IMR-90 (cell line): ENCODE measurements around the gene CTSH. TPM values are rescaled to one million over a fixed set of nuclear protein-coding genes. Genes with fewer than 3 reads are reported as not detected.

Source experiments
- ATAC-seq: fragments of 200-7000 bp; cut with Tn5 transposase; 2 replicates; pipeline ENCODE4 v1.9.1; 2020; ENCODE audit warnings: low read depth, mild to moderate bottlenecking, moderate library complexity
- BruUV-seq: library from RNA; stranded (reverse); fragments of 400-500 nt; replicated peaks from 2 replicates; lab custom pipeline; 2021; lab: Mats Ljungman, UMichigan
- CTCF ChIA-PET: fragments of 300-600 bp; formaldehyde crosslinking; extraction: SDS; loops from one replicate; lab custom pipeline; 2021; ENCODE audit warnings: antibody characterized with exemption; lab: Yijun Ruan, JAX
- POLR2A ChIA-PET: fragments of 300-600 bp; sonication (Branson Sonifier 250); formaldehyde crosslinking; loops from one replicate; lab custom pipeline; 2022; ENCODE audit warnings: antibody characterized with exemption; ENCODE audit not compliant: unreplicated experiment; lab: Charles Lee
- DNase-seq: peaks from one replicate; pipeline ENCODE4 v3.0.0; 2013
- H2AFZ ChIP-seq: replicated peaks from 2 replicates; pipeline ENCODE3; 2013; ENCODE audit warnings: low read length, mild to moderate bottlenecking; ENCODE audit not compliant: poor library complexity
- H2AK5ac ChIP-seq: 2 replicates; pipeline ENCODE4 v1.6.1; 2013; ENCODE audit warnings: low read depth, low read length, inconsistent platforms
- H2AK9ac ChIP-seq: replicated peaks from 2 replicates; pipeline ENCODE3; 2013; ENCODE audit warnings: mild to moderate bottlenecking, low read depth, low read length, moderate library complexity; ENCODE audit not compliant: poor library complexity
- H2BK120ac ChIP-seq: 2 replicates; pipeline ENCODE4 v1.6.1; 2013; ENCODE audit warnings: low read depth, low read length, inconsistent platforms
- H2BK15ac ChIP-seq: 3 replicates; pipeline ENCODE4 v1.6.1; 2013; ENCODE audit warnings: low read depth, low read length, inconsistent platforms
- H2BK20ac ChIP-seq: 2 replicates; pipeline ENCODE4 v1.6.1; 2013; ENCODE audit warnings: low read depth, mild to moderate bottlenecking, inconsistent platforms, low read length, moderate library complexity
- H2BK5ac ChIP-seq: 2 replicates; pipeline ENCODE4 v1.6.1; 2013; ENCODE audit warnings: mild to moderate bottlenecking, low read depth, low read length, inconsistent platforms; ENCODE audit not compliant: poor library complexity, severe bottlenecking
- H3K14ac ChIP-seq: replicated peaks from 2 replicates; pipeline ENCODE4 v1.6.1; 2013; ENCODE audit warnings: low read depth, low read length, inconsistent platforms
- H3K18ac ChIP-seq: 2 replicates; pipeline ENCODE4 v1.6.1; 2013; ENCODE audit warnings: low read depth, low read length, control low read depth
- H3K23ac ChIP-seq: 2 replicates; pipeline ENCODE4 v1.6.1; 2013; ENCODE audit warnings: low read depth, low read length, inconsistent platforms
- H3K27ac ChIP-seq: 2 replicates; pipeline ENCODE4 v1.5.1; 2013; ENCODE audit warnings: mild to moderate bottlenecking, control low read depth, low read length; ENCODE audit not compliant: insufficient read depth
- H3K27me3 ChIP-seq: 2 replicates; pipeline ENCODE4 v1.6.1; 2013; ENCODE audit warnings: low read length; ENCODE audit not compliant: control insufficient read depth, insufficient read depth
- H3K36me3 ChIP-seq: 2 replicates; pipeline ENCODE4 v1.6.1; 2013; ENCODE audit warnings: low read length, mixed read lengths; ENCODE audit not compliant: control insufficient read depth, insufficient read depth
- H3K4ac ChIP-seq: 2 replicates; pipeline ENCODE4 v1.6.1; 2013; ENCODE audit warnings: low read depth, low read length, inconsistent platforms
- H3K4me1 ChIP-seq: 2 replicates; pipeline ENCODE4 v1.6.1; 2013; ENCODE audit warnings: low read length, mixed read lengths; ENCODE audit not compliant: control insufficient read depth, insufficient read depth
- H3K4me2 ChIP-seq: 2 replicates; pipeline ENCODE4 v1.6.1; 2013; ENCODE audit warnings: low read depth, mild to moderate bottlenecking, control low read depth, low read length, moderate library complexity
- H3K4me3 ChIP-seq: 2 replicates; pipeline ENCODE4 v1.5.1; 2013; ENCODE audit warnings: low read depth, mild to moderate bottlenecking, control low read depth, low read length, moderate library complexity; ENCODE audit not compliant: insufficient read depth
- H3K56ac ChIP-seq: 2 replicates; pipeline ENCODE4 v1.6.1; 2013; ENCODE audit warnings: low read length, inconsistent platforms; ENCODE audit not compliant: insufficient read depth; ENCODE audit errors: extremely low read depth
- H3K79me1 ChIP-seq, 2 experiments: 2 replicates each; pipeline ENCODE4 v1.6.1; 2013; ENCODE audit warnings: low read length in 2 of 2, inconsistent platforms in 1 of 2, low read depth in 1 of 2
- H3K9ac ChIP-seq: 2 replicates; pipeline ENCODE4 v1.6.1; 2013; ENCODE audit warnings: low read depth, low read length, control low read depth
- H3K9me1 ChIP-seq: 2 replicates; pipeline ENCODE4 v1.6.1; 2013; ENCODE audit warnings: low read length, inconsistent platforms; ENCODE audit not compliant: insufficient read depth
- H3K9me3 ChIP-seq: 2 replicates; pipeline ENCODE4 v1.6.1; 2013; ENCODE audit warnings: low read length; ENCODE audit not compliant: control insufficient read depth, insufficient read depth
- H4K20me1 ChIP-seq: 2 replicates; pipeline ENCODE4 v1.6.1; 2013; ENCODE audit warnings: low read length, inconsistent platforms; ENCODE audit not compliant: insufficient read depth
- H4K5ac ChIP-seq: 2 replicates; pipeline ENCODE4 v1.6.1; 2013; ENCODE audit warnings: mild to moderate bottlenecking, low read depth, low read length, control low read depth
- H4K8ac ChIP-seq, 2 experiments: 2 replicates each; pipeline ENCODE4 v1.6.1; 2013; ENCODE audit warnings: low read depth in 2 of 2, low read length in 2 of 2, control low read depth in 1 of 2, inconsistent platforms in 1 of 2
- H4K91ac ChIP-seq: 2 replicates; pipeline ENCODE4 v1.6.1; 2013; ENCODE audit warnings: low read depth, low read length, inconsistent platforms; ENCODE audit not compliant: insufficient read depth
- BHLHE40 ChIP-seq: fragments of 150-350 bp; IDR thresholded peaks from 2 replicates; pipeline ENCODE4 v1.6.1; 2016; ENCODE audit warnings: mild to moderate bottlenecking, low read depth, low read length
- CEBPB ChIP-seq: IDR thresholded peaks from 2 replicates; pipeline ENCODE4 v1.6.1; 2012; ENCODE audit warnings: low read depth, low read length, improper control_type of control experiment
- CHD1 ChIP-seq: IDR thresholded peaks from 2 replicates; pipeline ENCODE4 v1.6.1; 2012; ENCODE audit warnings: low read depth, low read length, improper control_type of control experiment
- FOS ChIP-seq: fragments of 150-350 bp; IDR thresholded peaks from 2 replicates; pipeline ENCODE4 v1.6.1; 2016; ENCODE audit warnings: low read depth, low read length
- MAFK ChIP-seq: IDR thresholded peaks from 2 replicates; pipeline ENCODE4 v1.6.1; 2012; ENCODE audit warnings: low read depth, low read length, improper control_type of control experiment
- MAZ ChIP-seq: IDR thresholded peaks from 2 replicates; pipeline ENCODE4 v1.6.1; 2012; ENCODE audit warnings: low read depth, mild to moderate bottlenecking, low read length, improper control_type of control experiment, moderate library complexity, borderline replicate concordance
- MXI1 ChIP-seq: IDR thresholded peaks from 2 replicates; pipeline ENCODE4 v1.6.1; 2012; ENCODE audit warnings: low read depth, mild to moderate bottlenecking, low read length, moderate library complexity, borderline replicate concordance
- RCOR1 ChIP-seq: IDR thresholded peaks from 2 replicates; pipeline ENCODE4 v1.6.1; 2012; ENCODE audit warnings: mild to moderate bottlenecking, low read length, improper control_type of control experiment; ENCODE audit not compliant: insufficient replicate concordance
- RFX5 ChIP-seq: IDR thresholded peaks from 2 replicates; pipeline ENCODE4 v1.8.0; 2012; ENCODE audit warnings: low read depth, mild to moderate bottlenecking, low read length, moderate library complexity
- WGBS, 2 experiments: methylation state at CpG; one replicate each; pipeline versions ENCODE4 v1.1.5 to v1.1.7; 2013; ENCODE audit warnings: missing lambda C conversion rate in 2 of 2; ENCODE audit not compliant: insufficient read length in 1 of 2; ENCODE audit errors: extremely low coverage in 2 of 2; 5-methylcytosine and 5-hydroxymethylcytosine counted together
- dilution Hi-C: fragments of 300-500 bp; cut with HindIII; formaldehyde crosslinking; loops from one replicate; pipeline ENCODE4 v1.14.3; 2018; ENCODE audit warnings: low sequenced_read_pairs; ENCODE audit not compliant: unreplicated experiment
- in situ Hi-C: fragments of 300-500 bp; cut with MboI; formaldehyde crosslinking; loops from 3 replicates; pipeline ENCODE4 v1.14.3; 2019; ENCODE audit warnings: low sequenced_read_pairs, inconsistent platforms, mixed read lengths
- intact Hi-C: fragments of 100-400 bp; cut with micrococcal nuclease; formaldehyde crosslinking; loops from 2 replicates; pipeline ENCODE4 v1.10.0; 2022
- polyA plus RNA-seq, 3 experiments: library from polyadenylated mRNA; depleted of rRNA; stranded (reverse); fragments of >200 nt; gene quantifications; 2 replicates each; pipeline ENCODE4 v1.2.3, GENCODE V29; 2012; ENCODE audit warnings: low replicate concordance in 1 of 3
- total RNA-seq: library from RNA; depleted of rRNA; stranded (reverse); fragments of >200 nt; gene quantifications from 2 replicates; pipeline ENCODE4 v1.2.3, GENCODE V29; 2012
- TF ChIP-seq, protein P1 (sequence below): fragments of 150-350 bp; IDR thresholded peaks from 2 replicates; pipeline ENCODE4 v1.6.1; 2017; ENCODE audit warnings: mild to moderate bottlenecking, antibody characterized with exemption, low read length, low read depth
- TF ChIP-seq, protein P2 (sequence below): fragments of 150-350 bp; IDR thresholded peaks from 2 replicates; pipeline ENCODE4 v1.6.1; 2016; ENCODE audit warnings: low read depth, mild to moderate bottlenecking, low read length, moderate library complexity, borderline replicate concordance
- TF ChIP-seq, protein P3 (sequence below): conservative IDR thresholded peaks from 2 replicates; pipeline ENCODE4 v1.5.1; 2012; ENCODE audit warnings: mild to moderate bottlenecking, low read depth, low read length, improper control_type of control experiment

The CTSH gene
- total and polyA plus RNA-seq, 2 of the 4 experiments (the other 2 are of a cell fraction): 11.7 to 13.9 TPM

DNA sequence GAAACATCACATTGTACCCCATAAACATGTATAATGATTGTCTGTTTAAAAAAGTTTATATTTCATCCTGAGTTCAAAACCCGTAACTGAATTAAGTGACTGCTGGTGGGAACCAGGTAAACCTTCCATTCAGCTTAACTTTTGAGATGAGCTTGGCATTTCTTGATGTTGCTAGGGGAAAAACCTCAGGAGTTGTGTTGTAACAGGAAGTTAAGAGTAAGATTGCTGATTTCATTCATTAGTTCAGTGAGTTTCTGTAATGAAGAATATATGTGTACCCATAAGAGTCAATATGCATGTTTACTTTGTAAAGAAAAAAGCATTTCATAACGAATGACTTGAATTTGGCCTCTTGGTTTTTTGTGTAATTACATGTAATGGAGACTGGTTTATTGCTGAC, 32.5 kb downstream of the CTSH start:
- Histone ChIP-seq H2BK120ac (no peak overlapping the region), H2BK15ac (no peak overlapping the region), H3K79me1 (peaks cover 35 to 86% of the 10 kb centered on the region in 2 experiments), H3K9me3 (no peaks in the 10 kb centered on the region), H3K4me3 (no peak overlapping the region), H2AK9ac (no peak overlapping the region), H3K23ac (no peak overlapping the region), H4K5ac (no peak overlapping the region), H4K8ac (no peak overlapping the region), H4K91ac (no peak overlapping the region), H4K20me1 (peaks cover 69% of the 10 kb centered on the region), H2BK5ac (no peak overlapping the region), H2AFZ (no peak overlapping the region), H3K4me2 (no peak overlapping the region), H3K56ac (no peak overlapping the region), H2AK5ac (no peak overlapping the region), H3K4me1 (peaks cover 8% of the 10 kb centered on the region), H2BK20ac (no peak overlapping the region), H3K9me1 (peaks cover 22% of the 10 kb centered on the region), H3K27ac (no peak overlapping the region), H3K36me3 (peaks cover 57% of the 10 kb centered on the region), H3K27me3 (no peaks in the 10 kb centered on the region), H3K9ac (no peak overlapping the region), H3K18ac (no peak overlapping the region), H3K4ac (no peak overlapping the region), H3K14ac (no peak overlapping the region)
- CTCF ChIA-PET: no interaction called here
- BruUV-seq: no TSS peak
- POLR2A ChIA-PET: no interaction called here
- TF ChIP-seq MXI1 (no peak), MAFK (no peak), CEBPB (no peak), CHD1 (no peak), BHLHE40 (no peak), MAZ (no peak), FOS (no peak), RFX5 (no peak), RCOR1 (no peak)
- TF ChIP-seq, protein P1, sequence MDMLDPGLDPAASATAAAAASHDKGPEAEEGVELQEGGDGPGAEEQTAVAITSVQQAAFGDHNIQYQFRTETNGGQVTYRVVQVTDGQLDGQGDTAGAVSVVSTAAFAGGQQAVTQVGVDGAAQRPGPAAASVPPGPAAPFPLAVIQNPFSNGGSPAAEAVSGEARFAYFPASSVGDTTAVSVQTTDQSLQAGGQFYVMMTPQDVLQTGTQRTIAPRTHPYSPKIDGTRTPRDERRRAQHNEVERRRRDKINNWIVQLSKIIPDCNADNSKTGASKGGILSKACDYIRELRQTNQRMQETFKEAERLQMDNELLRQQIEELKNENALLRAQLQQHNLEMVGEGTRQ: no peak
- TF ChIP-seq, protein P2, sequence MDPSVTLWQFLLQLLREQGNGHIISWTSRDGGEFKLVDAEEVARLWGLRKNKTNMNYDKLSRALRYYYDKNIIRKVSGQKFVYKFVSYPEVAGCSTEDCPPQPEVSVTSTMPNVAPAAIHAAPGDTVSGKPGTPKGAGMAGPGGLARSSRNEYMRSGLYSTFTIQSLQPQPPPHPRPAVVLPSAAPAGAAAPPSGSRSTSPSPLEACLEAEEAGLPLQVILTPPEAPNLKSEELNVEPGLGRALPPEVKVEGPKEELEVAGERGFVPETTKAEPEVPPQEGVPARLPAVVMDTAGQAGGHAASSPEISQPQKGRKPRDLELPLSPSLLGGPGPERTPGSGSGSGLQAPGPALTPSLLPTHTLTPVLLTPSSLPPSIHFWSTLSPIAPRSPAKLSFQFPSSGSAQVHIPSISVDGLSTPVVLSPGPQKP: no peak
- TF ChIP-seq, protein P3, sequence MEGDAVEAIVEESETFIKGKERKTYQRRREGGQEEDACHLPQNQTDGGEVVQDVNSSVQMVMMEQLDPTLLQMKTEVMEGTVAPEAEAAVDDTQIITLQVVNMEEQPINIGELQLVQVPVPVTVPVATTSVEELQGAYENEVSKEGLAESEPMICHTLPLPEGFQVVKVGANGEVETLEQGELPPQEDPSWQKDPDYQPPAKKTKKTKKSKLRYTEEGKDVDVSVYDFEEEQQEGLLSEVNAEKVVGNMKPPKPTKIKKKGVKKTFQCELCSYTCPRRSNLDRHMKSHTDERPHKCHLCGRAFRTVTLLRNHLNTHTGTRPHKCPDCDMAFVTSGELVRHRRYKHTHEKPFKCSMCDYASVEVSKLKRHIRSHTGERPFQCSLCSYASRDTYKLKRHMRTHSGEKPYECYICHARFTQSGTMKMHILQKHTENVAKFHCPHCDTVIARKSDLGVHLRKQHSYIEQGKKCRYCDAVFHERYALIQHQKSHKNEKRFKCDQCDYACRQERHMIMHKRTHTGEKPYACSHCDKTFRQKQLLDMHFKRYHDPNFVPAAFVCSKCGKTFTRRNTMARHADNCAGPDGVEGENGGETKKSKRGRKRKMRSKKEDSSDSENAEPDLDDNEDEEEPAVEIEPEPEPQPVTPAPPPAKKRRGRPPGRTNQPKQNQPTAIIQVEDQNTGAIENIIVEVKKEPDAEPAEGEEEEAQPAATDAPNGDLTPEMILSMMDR: no peak
- in situ Hi-C loops: loop anchor here (5.0 kb wide), 1 partner anchor 270 kb away; no protein-coding TSS in a partner anchor
- dilution Hi-C loops: no loop called here
- intact Hi-C loops: no loop called here
- WGBS, 2 experiments: no CpG with 5 or more reads among the region's 2 CpGs
- no peak for DNase-seq
- no peak for ATAC-seq
